Mucosa of stomach (tissue), 1 donor: Measurements from ENCODE around the gene PHF19.

Source experiments
- H3K27me3 ChIP-seq: one replicate; pipeline ENCODE4 v1.7.0; 2013; ENCODE audit warnings: mild to moderate bottlenecking, low read length; ENCODE audit not compliant: control insufficient read depth, insufficient read depth
- H3K36me3 ChIP-seq: one replicate; pipeline ENCODE4 v1.7.0; 2013; ENCODE audit warnings: low read length; ENCODE audit not compliant: control insufficient read depth, insufficient read depth
- H3K4me1 ChIP-seq: one replicate; pipeline ENCODE4 v1.7.0; 2013; ENCODE audit warnings: mild to moderate bottlenecking, low read length; ENCODE audit not compliant: control insufficient read depth, insufficient read depth
- H3K4me3 ChIP-seq: one replicate; pipeline ENCODE4 v1.7.0; 2013; ENCODE audit warnings: low read length
- H3K9ac ChIP-seq: one replicate; pipeline ENCODE4 v1.7.0; 2013; ENCODE audit warnings: mild to moderate bottlenecking, low read length, moderate library complexity
- H3K9me3 ChIP-seq: one replicate; pipeline ENCODE4 v1.7.0; 2013; ENCODE audit warnings: mild to moderate bottlenecking, low read length, moderate library complexity; ENCODE audit not compliant: control insufficient read depth
- donor health status: Pancreatic carcinoma.

Gene PHF19

GRCh38 chr9:120910643-120911042, 33.7 kb upstream of the PHF19 start:
- Histone ChIP-seq H3K9ac (no peak overlapping the region), H3K9me3 (no peaks in the 10 kb centered on the region), H3K4me1 (no peaks in the 10 kb centered on the region), H3K27me3 (no peaks in the 10 kb centered on the region), H3K4me3 (no peak overlapping the region), H3K36me3 (no peaks in the 10 kb centered on the region)

DNA sequence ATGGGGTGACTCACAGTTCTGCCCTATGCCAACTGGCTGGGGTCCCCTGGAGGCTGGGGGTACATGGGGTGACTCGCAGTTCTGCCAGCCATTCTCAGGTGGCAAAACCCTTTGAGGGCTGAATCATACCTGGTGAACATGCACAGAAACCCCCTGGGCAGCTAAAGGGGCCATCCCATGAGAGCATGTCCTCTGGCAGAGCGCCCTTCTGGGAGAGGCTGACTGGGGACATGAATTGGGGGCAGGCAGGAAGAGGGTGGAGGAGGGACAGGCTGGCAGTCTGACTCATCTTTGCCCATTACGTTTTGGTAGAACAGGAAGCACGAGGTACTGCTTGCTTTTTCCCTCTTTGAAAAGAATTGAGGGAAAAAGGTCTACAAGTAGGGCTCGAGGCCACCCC, 32.9 kb upstream of the PHF19 start:
- H3K36me3 ChIP-seq, result no peaks in the 10 kb centered on the region
- no peaks in the 10 kb centered on the region for H3K27me3 ChIP-seq
- no peaks in the 10 kb centered on the region for H3K4me1 ChIP-seq

GRCh38 chr9:120905315-120906164, 28.6 kb upstream of the PHF19 start:
- Histone ChIP-seq H3K4me3 (no peak overlapping the region), H3K9me3 (no peaks in the 10 kb centered on the region), H3K4me1 (no peaks in the 10 kb centered on the region), H3K9ac (no peak overlapping the region), H3K36me3 (no peaks in the 10 kb centered on the region), H3K27me3 (no peaks in the 10 kb centered on the region)

More for the DNA sequence above, 32.9 kb upstream of the PHF19 start:
- Histone ChIP-seq H3K9me3 (no peaks in the 10 kb centered on the region), H3K4me3 (no peak overlapping the region), H3K9ac (no peak overlapping the region)

DNA sequence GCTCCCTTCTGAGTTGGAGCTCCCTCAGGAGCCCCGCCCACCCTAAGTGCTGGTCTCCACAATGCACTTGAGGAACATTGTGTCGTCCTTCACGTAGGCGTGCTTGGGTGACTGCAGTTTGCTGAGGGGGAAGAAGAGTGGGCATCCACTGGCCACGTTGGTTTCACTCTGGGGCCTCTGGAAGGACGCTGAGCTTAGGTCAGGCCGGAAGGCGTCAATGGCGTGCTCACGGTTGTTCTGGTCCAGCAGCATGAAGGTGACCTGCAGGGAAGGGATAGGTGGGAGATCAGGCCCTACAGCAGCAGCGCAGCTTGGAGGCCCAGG, 28.0 kb upstream of the PHF19 start:
- Histone ChIP-seq H3K36me3 (no peaks in the 10 kb centered on the region), H3K4me1 (no peaks in the 10 kb centered on the region), H3K9ac (no peak overlapping the region), H3K9me3 (no peaks in the 10 kb centered on the region), H3K4me3 (no peak overlapping the region), H3K27me3 (no peaks in the 10 kb centered on the region)

GRCh38 chr9:120904061-120904977, 27.3 kb upstream of the PHF19 start:
- no peaks in the 10 kb centered on the region for H3K27me3 ChIP-seq
- H3K9ac ChIP-seq, result no peak overlapping the region
- no peaks in the 10 kb centered on the region for H3K9me3 ChIP-seq
- no peak overlapping the region for H3K4me3 ChIP-seq
- H3K4me1 ChIP-seq, result no peaks in the 10 kb centered on the region
- H3K36me3 ChIP-seq, result no peaks in the 10 kb centered on the region

GRCh38 chr9:120902569-120903535, 25.9 kb upstream of the PHF19 start:
- H3K4me3 ChIP-seq, result no peak overlapping the region
- H3K9ac ChIP-seq, result no peak overlapping the region
- H3K4me1 ChIP-seq, result no peaks in the 10 kb centered on the region
- H3K36me3 ChIP-seq, result no peaks in the 10 kb centered on the region
- no peaks in the 10 kb centered on the region for H3K27me3 ChIP-seq
- no peaks in the 10 kb centered on the region for H3K9me3 ChIP-seq

- no peaks in the 10 kb centered on the region for H3K9me3 ChIP-seq
- no peaks in the 10 kb centered on the region for H3K36me3 ChIP-seq
- no peaks in the 10 kb centered on the region for H3K4me1 ChIP-seq
- no peaks in the 10 kb centered on the region for H3K27me3 ChIP-seq
- no peak overlapping the region for H3K9ac ChIP-seq
- H3K4me3 ChIP-seq, result no peak overlapping the region
These were observed 25.0 kb upstream of the PHF19 start for GRCh38 chr9:120901755-120902568.

- H3K4me3 ChIP-seq, result no peak overlapping the region
- H3K9ac ChIP-seq, result no peak overlapping the region
- H3K9me3 ChIP-seq, result no peaks in the 10 kb centered on the region
- H3K36me3 ChIP-seq, result no peaks in the 10 kb centered on the region
- H3K27me3 ChIP-seq, result no peaks in the 10 kb centered on the region
- no peaks in the 10 kb centered on the region for H3K4me1 ChIP-seq
These were observed 23.8 kb upstream of the PHF19 start for GRCh38 chr9:120900824-120901223.

GRCh38 chr9:120899490-120900068, 22.6 kb upstream of the PHF19 start:
- Histone ChIP-seq H3K4me3 (no peak overlapping the region), H3K9me3 (no peaks in the 10 kb centered on the region), H3K4me1 (peaks cover 6% of the 10 kb centered on the region), H3K9ac (no peak overlapping the region), H3K36me3 (no peaks in the 10 kb centered on the region), H3K27me3 (peaks cover 5% of the 10 kb centered on the region)

DNA sequence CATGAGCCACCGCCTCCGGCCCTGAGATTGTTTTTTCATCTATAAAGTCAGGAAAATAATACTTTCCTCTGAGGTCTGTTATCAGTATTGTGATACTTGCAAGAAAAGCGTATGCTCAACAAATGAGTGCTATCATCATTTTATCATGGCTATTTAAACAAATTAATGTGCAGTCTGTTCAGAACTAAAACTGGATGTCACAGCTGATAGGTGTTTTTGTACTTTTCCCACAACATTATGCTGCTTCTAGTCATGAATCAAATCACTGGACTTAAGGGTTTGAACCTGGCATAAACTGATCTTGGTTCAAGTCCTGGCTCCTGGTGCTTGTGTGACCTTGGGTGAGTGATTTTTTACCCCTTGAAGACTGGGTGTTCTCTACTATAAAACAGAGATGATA, 21.4 kb upstream of the PHF19 start:
- Histone ChIP-seq H3K9ac (no peak overlapping the region), H3K4me1 (peaks cover 7% of the 10 kb centered on the region), H3K9me3 (no peaks in the 10 kb centered on the region), H3K36me3 (no peaks in the 10 kb centered on the region), H3K4me3 (no peak overlapping the region), H3K27me3 (peaks cover 6% of the 10 kb centered on the region)

GRCh38 chr9:120895951-120896350, 19.0 kb upstream of the PHF19 start:
- H3K36me3 ChIP-seq, result no peaks in the 10 kb centered on the region
- H3K4me1 ChIP-seq, result peaks cover 7% of the 10 kb centered on the region
- no peaks in the 10 kb centered on the region for H3K9me3 ChIP-seq
- no peak overlapping the region for H3K4me3 ChIP-seq
- peaks cover 6% of the 10 kb centered on the region for H3K27me3 ChIP-seq
- no peak overlapping the region for H3K9ac ChIP-seq
